Stimulated activated CD8-positive, alpha-beta memory T cell treated with anti-CD3 and anti-CD28 coated beads, Interleukin-7, amount 100 ng/mL, for 48 hours (primary cell): Measurements from ENCODE around the gene HBB.

ENCODE experiments used
- DNase-seq, 2 donors: peaks; one replicate each; pipeline ENCODE4 v3.0.0-alpha.2; 2020; ENCODE audit warnings: low read depth in 1 of 2; ENCODE audit errors: extremely low read depth in 1 of 2

HBB gene

GRCh38 chr11:5247472-5248192 is 20.8 kb upstream of the HBB start:
- DNase-seq = no peak

- DNase-seq = no peak
Measured at GRCh38 chr11:5246772-5247471, 20.1 kb upstream of the HBB start.

- no peak for DNase-seq
Measured at GRCh38 chr11:5245155-5245554, 18.3 kb upstream of the HBB start.

GRCh38 chr11:5243816-5244180 is 16.9 kb upstream of the HBB start:
- no peak for DNase-seq

- DNase-seq = no peak
Measured at GRCh38 chr11:5242933-5243815, 16.3 kb upstream of the HBB start.

GRCh38 chr11:5242208-5242607 is 15.3 kb upstream of the HBB start:
- no peak for DNase-seq

- no peak for DNase-seq
Measured at GRCh38 chr11:5241458-5241857, 14.6 kb upstream of the HBB start.

- DNase-seq = no peak
Measured at GRCh38 chr11:5240458-5240857, 13.6 kb upstream of the HBB start.

- no peak for DNase-seq
Measured at GRCh38 chr11:5240056-5240455, 13.2 kb upstream of the HBB start.

GRCh38 chr11:5239046-5239445 is 12.2 kb upstream of the HBB start:
- DNase-seq = no peak

- no peak for DNase-seq
Measured at GRCh38 chr11:5238486-5238885, 11.6 kb upstream of the HBB start.

GRCh38 chr11:5237420-5237819 is 10.5 kb upstream of the HBB start:
- no peak for DNase-seq

GRCh38 chr11:5235364-5236095 is 8.7 kb upstream of the HBB start:
- no peak for DNase-seq

- DNase-seq = no peak
Measured at GRCh38 chr11:5234381-5234834, 7.5 kb upstream of the HBB start, which contains the start of gene HBD. TSS of gene HBD (minus strand) at chr11:5234483. CDS start at chr11:5234433, 50 bp downstream.

- no peak for DNase-seq
Measured at GRCh38 chr11:5233307-5233706, 6.4 kb upstream of the HBB start.

- no peak for DNase-seq
Measured at GRCh38 chr11:5232821-5233220, 6.0 kb upstream of the HBB start.

GRCh38 chr11:5232176-5232575 is 5.3 kb upstream of the HBB start:
- no peak for DNase-seq

GRCh38 chr11:5231111-5231510 is 4.2 kb upstream of the HBB start:
- DNase-seq = no peak

- no peak for DNase-seq
Measured at GRCh38 chr11:5230266-5230665, 3.4 kb upstream of the HBB start.

GRCh38 chr11:5229796-5230195 is 2.9 kb upstream of the HBB start:
- no peak for DNase-seq

GRCh38 chr11:5229356-5229755 is 2.5 kb upstream of the HBB start:
- no peak for DNase-seq
